HG03342 (cell line): ENCODE results near the gene MMP17.
"Not testable (repeated sequence)": the region's sequence is repeated elsewhere in the genome, so short reads cannot be mapped to it uniquely, and the experiment has no call there.

Experiments
- ATAC-seq: cut with Tn5 transposase; IDR thresholded peaks from one replicate; pipeline ENCODE4 v1.9.1; 2021; ENCODE audit warnings: mild to moderate bottlenecking, moderate library complexity; ENCODE audit not compliant: unreplicated experiment

The MMP17 gene

GRCh38 chr12:131862994-131863710, 35.0 kb downstream of the MMP17 start:
- no peak for ATAC-seq

- no peak for ATAC-seq
These were observed 35.7 kb downstream of the MMP17 start for GRCh38 chr12:131863711-131864396.

DNA sequence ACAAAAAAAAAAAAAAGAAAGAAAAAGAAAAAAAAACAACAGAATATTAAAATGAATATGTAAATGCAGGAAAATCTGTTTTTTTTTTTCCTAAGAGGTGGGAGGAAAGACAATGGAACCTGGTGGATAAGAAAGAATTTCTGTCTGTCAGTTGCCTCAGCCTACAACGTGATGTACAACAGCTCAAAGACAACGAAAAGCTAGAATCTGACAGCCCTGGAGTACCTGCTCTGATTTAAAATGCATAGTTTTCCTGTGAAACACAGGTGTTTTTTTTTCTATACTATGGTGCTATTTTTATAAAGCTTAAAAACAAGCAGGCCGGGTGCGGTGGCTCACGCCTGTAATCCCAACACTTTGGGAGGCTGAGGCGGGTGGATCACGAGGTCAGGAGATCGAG, 36.3 kb downstream of the MMP17 start:
- ATAC-seq = no peak

DNA sequence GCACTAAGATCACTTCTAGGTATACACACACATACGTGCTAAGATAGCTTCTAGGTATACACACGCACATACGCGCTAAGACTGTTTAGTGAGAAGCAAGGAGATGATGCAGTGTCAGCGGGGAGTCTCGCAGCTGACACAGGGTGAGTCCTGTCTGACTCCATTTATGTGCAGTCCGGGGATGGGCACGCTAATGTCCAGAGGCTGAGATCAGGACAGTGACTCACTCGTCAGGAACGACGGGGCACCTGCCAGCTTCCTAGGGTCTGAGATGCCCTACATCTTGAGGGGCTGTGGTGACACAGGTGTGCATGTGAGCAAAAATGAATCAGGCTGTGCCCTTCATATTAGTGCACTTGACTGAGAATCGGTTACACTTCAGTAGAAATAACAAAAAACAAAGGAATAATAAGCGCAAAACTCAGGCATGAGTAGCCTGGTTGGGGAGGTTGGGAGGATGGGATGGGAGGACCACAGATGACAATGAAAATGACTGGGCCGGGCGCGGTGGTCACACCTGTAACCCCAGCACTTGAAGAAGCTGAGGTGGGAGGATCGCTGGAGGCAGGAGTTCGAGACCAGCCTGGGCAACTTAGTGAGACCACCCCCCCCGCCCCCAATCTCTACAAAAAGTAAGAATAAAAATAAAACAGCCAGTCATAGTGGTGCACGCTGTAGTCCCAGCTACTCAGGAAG, 37.1 kb downstream of the MMP17 start:
- no peak for ATAC-seq

- ATAC-seq = no peak
These were observed 39.3 kb downstream of the MMP17 start for GRCh38 chr12:131867471-131867870.

DNA sequence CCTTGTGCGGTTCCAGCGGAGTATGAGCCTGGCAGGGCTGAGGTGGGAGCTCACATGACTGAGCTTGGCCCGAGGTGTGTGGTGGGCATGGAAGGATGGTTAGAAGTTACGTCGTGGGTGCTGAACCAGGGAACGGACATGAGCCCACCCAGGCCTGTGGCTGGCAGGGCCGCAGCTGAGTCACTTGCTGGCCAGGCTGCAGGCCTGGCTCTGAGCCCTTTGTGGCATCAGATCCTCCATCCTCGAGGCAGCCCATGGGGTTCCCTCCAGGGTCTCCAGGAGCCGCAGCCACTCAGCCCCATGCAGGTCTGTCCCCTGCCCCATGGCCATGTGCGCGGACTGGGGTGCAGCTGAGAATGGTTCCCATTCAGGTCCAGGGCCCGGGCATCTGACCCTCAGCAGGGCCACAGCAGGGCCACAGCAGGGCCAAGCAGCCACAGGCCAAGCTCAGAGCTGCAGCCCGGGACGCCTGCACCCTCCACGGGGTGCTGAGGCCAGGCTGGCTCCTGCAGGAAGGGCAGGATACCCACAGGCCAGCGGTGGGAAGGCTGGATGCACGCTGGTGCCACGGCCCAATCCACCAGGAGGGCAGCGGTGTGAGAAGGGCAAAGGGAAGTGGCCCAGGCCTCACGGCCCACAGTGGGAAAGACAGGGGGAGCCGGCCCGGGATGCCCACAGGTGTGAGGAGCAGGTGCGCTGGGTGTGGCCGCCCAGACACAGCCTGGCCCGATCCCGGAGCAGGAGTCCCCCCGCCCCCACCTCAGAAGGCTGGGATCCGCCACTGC, 39.9 kb downstream of the MMP17 start:
- no peak for ATAC-seq

DNA sequence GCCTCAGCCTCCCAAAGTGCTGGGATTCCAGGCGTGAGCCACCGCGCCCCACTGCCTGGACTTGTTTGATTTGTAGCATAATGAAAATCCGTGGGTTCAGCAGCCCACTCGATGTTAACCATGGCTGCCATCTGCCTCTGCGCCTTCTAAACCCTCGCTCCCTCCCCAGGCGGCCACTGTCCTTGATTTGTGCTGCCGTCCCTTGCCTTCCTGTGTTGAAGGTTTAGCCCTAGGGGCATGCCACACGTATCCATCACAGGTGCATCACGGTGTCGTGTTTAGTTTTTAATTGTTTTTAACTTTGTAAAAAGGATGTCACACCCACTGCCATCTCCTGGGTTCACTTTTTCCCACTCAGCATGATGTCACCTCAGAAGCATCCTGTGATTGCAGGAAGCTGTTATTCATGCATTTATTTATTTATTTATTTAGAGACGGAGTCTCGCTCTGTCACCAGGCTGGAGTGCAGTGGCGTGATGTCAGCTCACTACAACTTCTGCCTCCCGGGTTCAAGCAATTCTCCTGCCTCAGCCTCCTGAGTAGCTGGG, 41.8 kb downstream of the MMP17 start:
- ATAC-seq = no peak

DNA sequence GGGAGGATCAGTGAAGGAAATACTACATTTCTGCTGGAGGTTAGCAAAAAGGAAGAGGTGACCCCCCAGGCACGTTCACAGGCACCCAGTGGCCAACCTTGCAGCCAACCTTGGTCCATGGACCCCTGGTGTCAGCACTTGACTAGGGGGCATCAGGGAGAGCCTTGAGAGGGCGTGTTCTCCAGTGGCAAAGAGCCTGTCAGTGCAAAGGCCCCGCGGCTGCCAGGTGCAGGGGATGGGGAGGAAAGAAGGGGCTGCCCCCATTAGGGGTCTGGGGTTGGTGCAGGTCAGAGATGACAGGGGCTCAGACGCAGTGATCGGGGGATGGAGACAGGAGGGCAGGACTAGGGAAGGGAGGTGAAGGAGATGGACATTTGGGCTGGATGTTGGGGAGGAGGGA, 43.5 kb downstream of the MMP17 start:
- ATAC-seq = no peak

- no peak for ATAC-seq
These were observed 44.2 kb downstream of the MMP17 start for GRCh38 chr12:131872154-131873051.

DNA sequence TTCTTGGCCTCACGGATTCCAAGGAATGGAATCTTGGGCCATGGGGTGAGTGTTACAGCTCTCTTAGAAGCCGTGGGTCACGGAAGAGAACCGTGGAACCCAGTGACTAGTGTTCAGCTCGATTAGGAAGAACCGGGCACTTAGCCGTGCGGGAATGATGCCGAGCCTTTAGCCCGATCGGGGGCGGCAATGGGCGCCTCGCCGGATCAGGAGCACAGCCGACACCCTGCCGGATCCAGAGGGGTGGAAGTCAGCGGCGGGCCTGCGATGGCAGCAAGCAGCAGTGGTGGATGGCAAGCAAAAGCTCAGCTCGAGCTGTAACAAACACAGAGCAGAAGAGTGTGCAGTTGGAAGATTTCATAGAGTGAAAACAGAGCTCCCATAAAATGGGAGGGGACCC, 45.1 kb downstream of the MMP17 start:
- no peak for ATAC-seq

GRCh38 chr12:131874972-131875371, 46.8 kb downstream of the MMP17 start:
- ATAC-seq = not testable (repeated sequence)

DNA sequence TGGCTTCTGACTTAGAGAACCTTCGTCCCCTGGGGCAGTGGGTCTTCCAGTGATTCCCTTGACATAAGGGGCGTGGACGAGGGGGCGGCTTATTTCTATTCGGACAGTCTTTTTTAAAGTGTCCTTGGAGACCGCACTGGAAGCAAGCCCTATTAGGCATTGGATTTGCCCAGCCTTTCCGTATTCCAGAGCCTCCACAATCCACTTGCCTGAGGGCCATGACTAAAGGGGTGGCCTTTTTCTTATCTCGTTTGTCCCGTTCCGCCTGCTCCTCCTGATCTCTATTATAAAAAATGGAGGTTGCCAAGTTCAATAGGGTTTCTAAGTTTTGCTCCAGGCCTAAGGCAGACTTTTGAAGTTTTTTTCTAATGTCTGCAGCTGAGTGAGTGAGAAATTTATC, 49.0 kb downstream of the MMP17 start:
- ATAC-seq = not testable (repeated sequence)

DNA sequence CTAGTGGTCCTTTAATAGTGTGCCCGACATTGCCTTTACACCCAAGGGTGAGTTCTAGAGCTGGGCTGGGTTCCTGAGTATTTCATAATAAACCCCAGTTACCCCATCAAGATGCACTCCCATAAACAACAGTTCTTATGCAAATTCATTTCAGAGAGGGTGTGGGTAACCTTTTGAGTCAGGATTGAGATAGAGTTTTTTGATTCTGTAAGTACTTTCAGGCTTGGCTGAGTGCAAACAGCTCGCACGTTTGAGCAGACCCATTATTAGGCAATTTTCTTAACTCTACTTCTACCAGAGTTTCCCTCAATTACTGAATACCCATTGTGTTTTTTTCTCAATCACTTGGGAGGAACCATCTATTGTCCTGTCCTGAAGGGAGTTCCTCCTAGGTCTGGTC, 50.2 kb downstream of the MMP17 start:
- not testable (repeated sequence) for ATAC-seq

GRCh38 chr12:131882804-131883520, 54.8 kb downstream of the MMP17 start:
- ATAC-seq = no peak

DNA sequence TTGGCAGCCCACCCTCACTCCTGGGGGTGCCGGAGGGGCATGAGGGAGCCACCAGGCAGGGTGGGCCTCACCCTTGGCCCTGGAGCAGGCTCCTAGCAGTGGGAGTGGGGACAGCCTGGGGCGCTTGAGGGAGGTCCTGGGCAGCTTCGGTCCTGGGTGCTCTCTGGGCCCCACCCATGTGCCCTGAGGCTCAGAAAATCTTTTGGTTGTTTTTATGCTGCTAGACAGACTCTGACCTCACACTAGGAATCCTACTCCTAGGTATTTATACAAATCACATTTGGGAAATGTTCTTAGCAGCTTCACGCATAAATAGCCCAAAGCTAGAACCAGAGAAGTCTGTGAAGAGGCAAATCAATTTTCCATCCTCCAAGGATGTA, 55.3 kb downstream of the MMP17 start:
- ATAC-seq = no peak

DNA sequence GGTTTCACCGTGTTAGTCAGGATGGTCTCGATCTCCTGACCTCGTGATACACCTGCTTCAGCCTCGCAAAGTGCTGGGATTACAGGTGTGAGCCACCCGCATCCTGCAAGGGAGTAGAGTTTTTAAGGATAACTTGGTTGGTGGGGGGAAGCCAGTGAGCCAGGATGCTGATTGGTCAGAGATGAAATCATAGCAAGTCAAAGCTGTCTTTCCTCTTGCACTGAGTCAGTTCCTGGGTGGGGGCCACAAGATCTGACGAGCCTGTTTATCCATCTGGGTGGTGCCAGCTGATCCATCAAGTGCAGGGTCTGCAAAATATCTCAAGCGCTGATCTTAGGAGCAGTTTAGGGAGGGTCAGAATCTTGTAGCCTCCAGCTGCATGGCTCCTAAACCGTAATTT, 56.9 kb downstream of the MMP17 start:
- not testable (repeated sequence) for ATAC-seq

DNA sequence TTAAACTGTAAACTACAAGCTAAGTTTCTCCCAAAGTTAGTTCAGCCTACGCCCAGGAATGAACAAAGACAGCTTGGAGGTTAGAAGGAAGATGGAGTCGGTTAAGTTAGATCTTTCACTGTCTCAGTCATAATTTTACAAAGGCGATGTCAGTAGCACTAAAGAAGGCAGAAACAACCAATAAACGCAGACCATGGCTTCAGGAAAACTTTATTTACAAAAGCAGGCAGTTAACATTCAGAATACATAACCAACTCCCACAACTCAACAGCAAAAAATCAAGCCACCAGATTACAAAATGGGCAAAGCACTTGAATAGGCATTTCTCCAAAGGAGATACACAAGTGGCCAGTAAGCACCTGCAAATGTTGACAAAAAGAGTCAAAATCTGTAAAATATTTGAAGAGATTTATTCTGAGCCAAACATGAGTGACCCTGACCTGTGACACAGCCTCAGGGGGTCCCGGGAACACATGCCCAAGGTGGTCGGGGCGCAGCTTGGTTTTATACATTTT, 57.4 kb downstream of the MMP17 start:
- no peak for ATAC-seq

DNA sequence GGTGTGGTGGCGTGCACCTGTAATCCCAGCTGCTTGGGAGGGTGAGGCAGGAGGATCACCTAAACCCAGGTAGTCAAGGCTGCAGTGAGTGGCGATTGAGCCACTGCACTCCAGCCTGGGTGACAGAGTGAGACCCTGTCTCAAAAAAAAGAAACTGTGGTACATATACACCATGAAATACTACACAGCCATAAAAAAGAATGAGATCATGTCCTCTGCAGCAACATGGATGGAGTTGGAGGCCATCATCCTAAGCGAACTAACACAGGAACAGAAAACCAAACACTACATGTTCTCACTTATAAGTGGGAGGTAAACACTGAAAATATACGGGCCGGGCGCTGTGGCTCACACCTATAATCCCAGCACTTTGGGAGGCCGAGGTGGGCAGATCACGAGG, 63.5 kb downstream of the MMP17 start:
- not testable (repeated sequence) for ATAC-seq
